Activated T-cell treated with anti-CD3 and anti-CD28 coated beads, Interleukin-2, amount 50 U/mL, for 4 hours (primary cell): ENCODE data around the gene FOXQ1. TPM values are rescaled to one million over a fixed set of nuclear protein-coding genes. Genes with fewer than 3 reads are reported as not detected.

Experiments
- ATAC-seq, 2 donors: fragments of 200-7000 bp; cut with Tn5 transposase; one replicate each; pipeline ENCODE4 v1.10.0; 2021
- DNase-seq: peaks from one replicate; pipeline ENCODE4 v3.0.0-alpha.2; 2020
- H3K27me3 Mint-ChIP-seq: one replicate; pipeline ENCODE4 v1.8.0; 2021; ENCODE audit warnings: low read depth, mixed read lengths
- H3K36me3 Mint-ChIP-seq: one replicate; pipeline ENCODE4 v1.8.0; 2022; ENCODE audit warnings: mixed read lengths; ENCODE audit not compliant: insufficient read depth
- H3K4me1 Mint-ChIP-seq: one replicate; pipeline ENCODE4 v1.8.0; 2021; ENCODE audit warnings: low read depth, mixed read lengths
- H3K4me3 Mint-ChIP-seq: one replicate; pipeline ENCODE4 v1.8.0; 2021; ENCODE audit warnings: mild to moderate bottlenecking, moderate library complexity, mixed read lengths
- H3K9me3 Mint-ChIP-seq: one replicate; pipeline ENCODE4 v1.8.0; 2021; ENCODE audit warnings: mixed read lengths
- total RNA-seq, 3 donors: library from RNA; stranded (reverse); gene quantifications; one replicate each; pipeline ENCODE4 v1.2.1, GENCODE V29; 2021

Gene FOXQ1
- total RNA-seq, 3 donors from 2014 or later, result not detected

DNA sequence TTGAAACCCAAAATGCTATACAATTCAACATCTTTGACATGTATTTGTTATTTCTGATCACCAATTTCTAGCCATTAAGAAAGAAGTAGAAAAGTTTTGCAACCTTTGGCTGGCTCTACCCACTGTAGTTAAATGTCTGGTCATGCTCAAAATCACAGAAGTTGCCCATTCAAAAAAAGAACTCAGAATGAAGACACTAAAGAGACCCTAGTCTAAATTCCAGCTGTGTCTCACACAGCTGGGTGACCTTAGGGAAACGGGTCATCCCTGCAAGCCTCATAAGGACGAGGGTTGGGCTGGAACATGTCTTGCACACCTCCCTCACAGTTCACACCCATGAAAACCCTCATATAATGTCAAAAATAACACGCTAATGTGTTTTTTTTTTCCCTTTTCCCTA is 10.3 kb downstream of the FOXQ1 start:
- Mint-ChIP-seq H3K9me3 (no peaks in the 10 kb centered on the region), H3K36me3 (no peaks in the 10 kb centered on the region), H3K27me3 (peaks cover 33% of the 10 kb centered on the region), H3K4me3 (no peak overlapping the region), H3K4me1 (no peaks in the 10 kb centered on the region)
- DNase-seq (no peak), ATAC-seq (no peak)

DNA sequence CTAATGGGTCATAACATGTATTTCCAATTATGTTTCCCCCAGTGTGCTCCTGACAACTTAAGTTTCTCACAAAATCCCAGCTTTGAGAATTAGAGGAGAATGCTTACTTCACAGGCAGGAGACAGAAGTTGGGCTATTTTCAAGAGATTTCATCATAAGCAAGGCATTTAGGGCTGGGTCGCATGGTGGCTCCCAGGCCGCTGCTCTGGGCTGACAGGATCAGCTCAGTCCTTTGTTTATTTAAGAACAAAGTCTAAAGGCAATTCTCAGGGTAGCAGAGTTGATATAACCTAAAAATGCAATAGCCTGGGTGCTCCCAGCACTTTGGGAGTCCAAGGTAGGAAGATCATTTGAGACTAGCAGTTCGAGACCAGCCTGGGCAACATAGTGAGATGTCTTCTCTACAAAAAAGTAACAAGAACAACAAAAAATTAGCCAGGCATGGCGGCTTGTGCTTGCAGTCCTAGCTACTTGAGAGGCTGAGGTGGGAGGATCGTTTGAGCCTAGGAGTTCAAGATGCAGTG is 10.9 kb downstream of the FOXQ1 start:
- ATAC-seq (no peak), DNase-seq (no peak)
- Mint-ChIP-seq H3K36me3 (no peaks in the 10 kb centered on the region), H3K27me3 (peaks cover 38% of the 10 kb centered on the region), H3K9me3 (no peaks in the 10 kb centered on the region), H3K4me1 (no peaks in the 10 kb centered on the region), H3K4me3 (no peak overlapping the region)

DNA sequence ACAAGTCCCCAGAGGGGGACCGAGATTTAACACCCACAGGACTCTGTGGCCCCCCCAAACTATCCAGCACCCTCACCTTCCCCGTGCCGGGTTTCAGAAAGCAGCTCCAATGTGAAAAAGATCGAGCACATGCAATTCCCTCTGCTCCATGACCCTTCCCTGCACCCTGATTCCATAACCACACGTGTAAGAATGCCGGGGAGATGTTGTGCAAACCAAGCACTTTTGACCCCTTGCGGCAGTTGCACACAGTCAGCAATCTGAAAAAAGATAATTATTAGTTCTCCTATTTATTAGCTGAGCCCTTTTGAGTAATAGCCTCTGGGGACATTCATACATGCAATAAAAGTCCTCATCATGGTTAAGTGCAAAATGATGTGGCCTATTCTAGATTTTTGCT is 13.0 kb downstream of the FOXQ1 start:
- H3K4me3 Mint-ChIP-seq, result no peak overlapping the region
- H3K36me3 Mint-ChIP-seq, result no peaks in the 10 kb centered on the region
- H3K4me1 Mint-ChIP-seq, result no peaks in the 10 kb centered on the region
- ATAC-seq, result no peak
- peaks cover 40% of the 10 kb centered on the region for H3K27me3 Mint-ChIP-seq
- DNase-seq, result no peak
- peaks cover 9% of the 10 kb centered on the region for H3K9me3 Mint-ChIP-seq

DNA sequence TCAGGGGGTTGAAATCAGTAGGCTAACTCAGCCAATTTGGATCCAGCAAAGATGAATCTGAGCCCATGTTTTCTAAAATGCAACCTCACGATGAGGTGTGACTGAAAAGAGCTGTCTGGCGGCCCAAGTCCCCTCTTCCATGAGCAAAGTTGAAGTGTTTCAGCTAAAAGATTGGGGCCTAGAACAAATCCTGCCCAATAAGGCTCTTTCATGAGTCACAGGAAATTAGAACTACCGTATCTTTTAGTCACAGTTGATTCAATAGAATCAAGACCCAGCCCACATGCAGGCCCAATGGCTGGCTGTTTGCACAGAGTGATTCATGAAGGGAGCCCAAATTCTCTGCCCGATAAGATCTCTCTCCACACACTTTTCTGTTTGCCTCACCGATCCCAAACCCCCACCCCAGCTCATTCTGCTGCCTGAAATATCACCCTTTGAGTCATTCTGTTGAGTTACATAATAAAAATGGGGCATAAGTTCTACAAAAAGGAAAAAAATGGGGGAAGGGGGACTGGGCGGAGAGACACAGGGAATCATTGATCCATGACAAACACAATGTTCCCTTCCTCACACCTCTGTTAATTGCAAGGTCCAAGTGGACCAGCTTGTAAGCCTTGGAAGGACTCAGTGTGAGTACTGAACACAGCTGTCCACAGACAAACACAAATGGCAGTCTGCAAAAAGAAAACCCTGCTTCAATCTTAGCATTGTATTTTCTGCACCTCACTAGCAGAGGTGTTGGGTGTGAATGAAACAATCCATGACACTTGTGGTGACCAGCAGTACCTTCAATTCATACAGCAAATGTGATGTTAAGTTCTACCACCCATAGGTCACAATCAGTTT is 13.8 kb downstream of the FOXQ1 start:
- peaks cover 16% of the 10 kb centered on the region for H3K9me3 Mint-ChIP-seq
- H3K36me3 Mint-ChIP-seq, result no peaks in the 10 kb centered on the region
- no peak overlapping the region for H3K4me3 Mint-ChIP-seq
- peaks cover 40% of the 10 kb centered on the region for H3K27me3 Mint-ChIP-seq
- DNase-seq (no peak), ATAC-seq (peak; percentile 46 to 58)
- H3K4me1 Mint-ChIP-seq, result no peaks in the 10 kb centered on the region

DNA sequence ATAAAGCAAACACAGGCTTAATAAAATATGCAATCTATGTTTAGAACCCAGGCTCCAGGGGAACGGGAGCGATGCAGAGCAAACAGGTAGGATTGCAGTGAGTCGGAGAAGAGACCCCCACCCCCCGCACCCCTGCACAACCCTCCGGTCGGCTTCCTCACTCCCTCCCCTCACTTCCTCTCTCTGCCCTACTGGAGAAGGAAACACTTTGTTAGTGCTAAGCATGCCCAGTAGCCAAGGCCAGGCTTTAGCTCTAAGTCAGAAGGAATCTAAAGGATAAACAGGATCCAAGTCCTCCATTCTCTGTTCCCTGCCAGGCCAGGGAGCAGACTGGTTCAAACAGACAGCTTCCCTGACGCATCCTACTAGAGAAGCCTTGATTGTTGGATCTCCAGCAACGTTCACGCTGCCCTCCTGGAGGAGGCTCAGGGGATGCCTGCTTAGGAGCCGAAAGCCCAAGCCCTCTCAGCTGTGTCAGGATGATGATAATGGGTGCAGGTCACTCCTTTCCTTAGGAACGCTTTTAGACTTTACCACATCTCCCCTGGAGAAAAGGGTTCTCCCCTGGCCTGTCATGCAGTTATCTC is 14.7 kb downstream of the FOXQ1 start:
- Mint-ChIP-seq H3K4me3 (no peak overlapping the region), H3K4me1 (no peaks in the 10 kb centered on the region), H3K27me3 (peaks cover 40% of the 10 kb centered on the region), H3K9me3 (peaks cover 16% of the 10 kb centered on the region), H3K36me3 (no peaks in the 10 kb centered on the region)
- DNase-seq (no peak), ATAC-seq (no peak)

DNA sequence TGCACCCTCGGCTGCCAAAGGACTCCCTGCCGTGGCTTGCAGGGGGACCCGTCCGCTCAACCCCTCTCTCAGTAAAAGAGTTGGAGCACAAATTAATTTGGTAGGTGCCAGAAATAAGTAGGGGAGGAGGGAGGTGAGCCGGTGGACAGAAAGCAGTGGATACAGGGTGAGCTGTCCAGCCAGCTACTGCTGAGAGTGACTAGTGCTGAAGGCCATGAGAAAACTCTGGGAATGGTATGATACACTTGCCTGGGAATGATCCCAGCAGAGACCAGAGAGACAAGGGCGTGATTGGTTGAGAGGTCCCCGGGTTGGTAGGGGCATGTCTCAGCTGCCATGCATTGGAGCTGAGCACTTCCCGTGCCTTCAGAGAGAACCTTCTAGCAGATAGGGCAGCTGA is 15.7 kb downstream of the FOXQ1 start:
- ATAC-seq, result no peak
- H3K27me3 Mint-ChIP-seq, result peaks cover 33% of the 10 kb centered on the region

DNA sequence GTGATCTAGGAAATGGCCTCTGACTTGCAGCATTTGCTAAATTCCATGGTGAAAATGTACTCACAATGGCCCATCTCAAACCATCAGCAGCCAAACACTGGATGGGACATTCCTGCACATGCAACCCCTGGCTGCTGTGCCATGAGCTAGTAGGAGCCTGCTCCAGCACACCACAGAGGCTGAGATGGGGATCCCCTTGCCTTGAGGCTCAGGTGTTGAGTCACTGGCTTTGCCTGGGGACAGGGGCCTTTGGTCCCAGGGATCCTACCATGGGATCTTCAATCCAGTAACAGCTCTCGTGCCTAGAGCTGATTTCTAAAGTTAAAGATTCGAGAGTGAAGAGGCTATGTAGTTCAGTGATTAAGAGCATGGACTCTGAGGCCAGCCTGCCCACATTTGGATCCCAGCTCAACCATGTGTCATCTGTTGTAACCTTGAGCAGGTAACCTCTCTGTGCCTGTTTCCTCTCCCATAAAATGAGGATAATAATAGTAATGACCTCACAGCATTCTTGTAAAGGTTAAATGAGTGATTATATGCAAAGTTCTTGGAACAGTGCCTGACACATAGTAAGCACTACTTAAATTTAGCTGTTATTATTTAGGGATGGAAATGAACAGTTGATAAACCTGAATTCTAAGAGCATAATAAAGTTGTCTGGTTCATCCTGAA is 16.4 kb downstream of the FOXQ1 start:
- ATAC-seq (no peak), DNase-seq (no peak)
- Mint-ChIP-seq H3K27me3 (peaks cover 36% of the 10 kb centered on the region), H3K4me1 (no peaks in the 10 kb centered on the region), H3K4me3 (no peak overlapping the region), H3K36me3 (no peaks in the 10 kb centered on the region), H3K9me3 (peaks cover 16% of the 10 kb centered on the region)

More for the DNA sequence above, 15.7 kb downstream of the FOXQ1 start:
- H3K4me3 Mint-ChIP-seq, result no peak overlapping the region
- no peaks in the 10 kb centered on the region for H3K4me1 Mint-ChIP-seq
- no peaks in the 10 kb centered on the region for H3K36me3 Mint-ChIP-seq
- H3K9me3 Mint-ChIP-seq, result peaks cover 16% of the 10 kb centered on the region
- DNase-seq, result no peak

DNA sequence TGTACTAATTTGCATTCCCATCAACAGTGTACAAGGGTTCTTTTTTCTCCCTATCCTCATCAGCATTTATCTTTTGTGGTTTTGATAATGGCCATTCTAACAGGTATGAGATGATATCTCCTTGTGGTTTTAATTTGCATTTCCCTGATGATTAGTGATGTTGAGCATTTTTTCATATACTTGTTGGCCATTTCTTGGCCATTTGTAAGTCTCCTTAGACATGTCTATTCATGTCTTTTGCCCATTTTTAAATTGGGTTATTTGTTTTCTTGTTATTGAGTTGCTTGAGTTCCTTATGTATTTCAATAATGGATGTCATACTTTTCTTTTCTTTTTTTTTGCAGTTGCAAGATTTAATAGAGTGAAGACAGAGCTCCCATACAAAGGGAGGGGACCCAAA is 17.8 kb downstream of the FOXQ1 start:
- ATAC-seq (no peak), DNase-seq (no peak)
- Mint-ChIP-seq H3K36me3 (no peaks in the 10 kb centered on the region), H3K4me1 (no peaks in the 10 kb centered on the region), H3K9me3 (peaks cover 16% of the 10 kb centered on the region), H3K27me3 (peaks cover 37% of the 10 kb centered on the region), H3K4me3 (no peak overlapping the region)

DNA sequence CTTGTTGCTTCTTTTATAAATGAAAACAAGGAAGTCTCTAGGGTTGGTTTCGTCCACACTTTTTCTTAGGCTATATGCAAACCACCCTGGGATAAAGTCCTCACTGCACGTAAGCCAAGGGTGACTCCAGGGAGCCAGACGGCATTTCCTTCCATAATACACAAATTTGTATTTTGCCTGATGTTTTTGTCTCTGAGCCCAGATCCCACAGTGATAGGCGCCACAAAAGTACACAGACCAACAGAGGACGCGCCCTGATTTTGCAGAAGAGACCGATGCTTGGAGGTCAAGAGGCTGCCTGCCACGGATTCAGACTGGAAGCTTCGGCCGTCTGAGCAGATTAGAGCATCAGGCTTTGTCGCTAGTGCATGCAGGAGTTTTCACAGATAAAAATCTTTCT is 22.8 kb downstream of the FOXQ1 start:
- peaks cover 34% of the 10 kb centered on the region for H3K27me3 Mint-ChIP-seq
- ATAC-seq, result no peak
- H3K9me3 Mint-ChIP-seq, result peaks cover 10% of the 10 kb centered on the region
- no peak overlapping the region for H3K4me3 Mint-ChIP-seq
- DNase-seq, result no peak
- H3K36me3 Mint-ChIP-seq, result no peaks in the 10 kb centered on the region
- H3K4me1 Mint-ChIP-seq, result no peaks in the 10 kb centered on the region

DNA sequence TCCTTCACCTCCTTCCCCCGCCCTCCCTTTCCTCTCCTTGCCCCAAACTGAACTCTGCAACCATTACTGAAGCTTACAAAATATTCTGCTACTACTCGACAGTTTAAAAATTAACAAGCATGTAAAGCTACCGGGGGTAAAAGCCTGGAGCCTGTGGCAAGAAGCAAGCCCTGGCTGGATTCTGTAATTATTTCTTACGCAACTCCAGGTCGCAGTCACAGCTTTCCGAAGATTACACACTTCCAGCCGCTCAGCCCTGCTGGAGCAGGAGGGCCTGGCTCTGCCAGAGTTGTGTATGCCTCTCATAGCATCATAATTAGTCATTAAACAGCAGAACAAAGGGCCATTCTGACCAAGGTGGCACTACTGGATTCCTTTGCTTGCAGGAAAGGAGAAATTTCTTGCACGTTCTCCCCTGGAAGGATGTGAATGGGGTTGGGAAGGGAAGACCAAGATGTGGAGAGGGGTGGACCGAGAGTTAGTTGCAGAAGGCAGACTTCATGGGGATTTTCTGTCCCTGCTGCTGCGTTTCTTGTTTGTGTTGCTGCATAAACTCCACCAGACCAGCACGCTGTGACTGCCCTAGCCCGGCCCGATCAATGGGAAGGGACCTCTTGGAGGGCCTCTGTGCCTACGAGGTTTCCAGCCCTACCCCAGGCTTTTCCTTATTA is 23.6 kb downstream of the FOXQ1 start:
- no peak for DNase-seq
- Mint-ChIP-seq H3K4me3 (no peak overlapping the region), H3K4me1 (no peaks in the 10 kb centered on the region), H3K27me3 (peaks cover 41% of the 10 kb centered on the region), H3K9me3 (peaks cover 1% of the 10 kb centered on the region), H3K36me3 (no peaks in the 10 kb centered on the region)
- no peak for ATAC-seq

DNA sequence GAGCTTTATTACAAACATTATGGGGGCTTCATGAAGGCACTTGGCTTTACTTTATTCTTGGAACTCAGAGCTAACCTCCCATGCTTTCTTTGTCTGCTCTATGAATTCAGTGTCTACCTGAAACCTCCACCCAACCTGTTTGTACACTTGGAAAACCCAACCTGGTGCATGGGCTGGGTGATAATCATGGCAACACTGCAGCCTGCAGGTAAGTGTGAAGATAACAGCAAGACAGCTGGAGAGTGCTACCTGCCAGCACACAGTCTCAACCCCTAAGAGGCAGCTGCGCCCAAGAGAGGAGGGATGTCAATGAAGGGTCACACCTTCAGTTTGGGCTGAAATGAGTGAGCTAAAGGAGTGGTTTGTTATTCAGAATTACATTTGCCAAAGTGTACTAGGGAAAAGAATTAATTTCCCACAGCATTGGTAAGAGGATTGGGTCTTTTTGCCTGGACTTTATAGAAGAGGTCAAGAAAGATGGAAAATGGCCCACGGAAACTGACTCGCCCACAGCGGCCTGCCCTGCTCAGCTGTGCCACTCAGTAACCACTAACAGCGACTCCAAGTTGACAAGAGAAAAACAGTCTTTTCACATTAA is 24.4 kb downstream of the FOXQ1 start:
- no peak overlapping the region for H3K4me3 Mint-ChIP-seq
- H3K4me1 Mint-ChIP-seq, result no peaks in the 10 kb centered on the region
- DNase-seq (no peak), ATAC-seq (no peak)
- H3K36me3 Mint-ChIP-seq, result no peaks in the 10 kb centered on the region
- peaks cover 44% of the 10 kb centered on the region for H3K27me3 Mint-ChIP-seq
- no peaks in the 10 kb centered on the region for H3K9me3 Mint-ChIP-seq

DNA sequence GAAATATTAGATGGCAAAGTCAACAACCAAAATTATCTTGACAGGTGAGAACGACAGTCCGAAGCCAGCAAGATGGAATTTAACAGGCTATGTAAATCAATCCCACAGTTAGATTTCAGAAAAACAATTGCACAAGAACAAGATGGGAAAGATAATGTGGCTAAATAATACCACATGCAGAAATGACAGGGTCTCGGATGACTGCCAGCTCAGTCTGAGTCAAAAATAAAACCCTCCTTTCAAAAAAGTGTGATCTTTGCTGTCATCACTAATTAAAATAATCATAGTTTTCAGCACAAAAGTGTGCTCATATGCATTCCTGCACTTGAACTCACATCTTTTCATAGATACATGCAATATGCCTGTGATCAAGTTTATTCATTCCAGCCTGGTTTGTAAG is 25.9 kb downstream of the FOXQ1 start:
- no peak overlapping the region for H3K4me3 Mint-ChIP-seq
- peaks cover 48% of the 10 kb centered on the region for H3K27me3 Mint-ChIP-seq
- H3K9me3 Mint-ChIP-seq, result no peaks in the 10 kb centered on the region
- DNase-seq (no peak), ATAC-seq (no peak)
- no peaks in the 10 kb centered on the region for H3K4me1 Mint-ChIP-seq
- H3K36me3 Mint-ChIP-seq, result no peaks in the 10 kb centered on the region

DNA sequence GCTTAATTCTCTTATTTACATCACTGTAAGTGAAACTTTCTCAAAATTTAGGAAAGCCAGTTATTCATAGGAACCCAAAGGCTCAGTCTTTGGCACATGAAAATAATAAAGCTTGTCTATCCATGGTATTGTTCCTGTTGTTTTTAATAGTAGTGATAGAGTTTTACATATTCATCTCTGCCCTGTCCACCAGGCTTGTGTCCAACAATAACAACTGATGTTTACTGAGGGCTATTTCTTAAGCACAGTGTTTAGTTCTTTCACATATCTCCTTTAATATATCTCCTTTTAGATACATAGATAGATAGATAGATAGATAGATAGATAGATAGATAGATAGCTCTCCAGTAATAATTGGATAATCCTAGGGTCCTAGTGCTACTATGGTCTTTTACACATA is 34.2 kb downstream of the FOXQ1 start:
- no peak for ATAC-seq
- H3K4me3 Mint-ChIP-seq, result no peak overlapping the region
- peaks cover 26% of the 10 kb centered on the region for H3K9me3 Mint-ChIP-seq
- H3K4me1 Mint-ChIP-seq, result no peaks in the 10 kb centered on the region
- no peaks in the 10 kb centered on the region for H3K36me3 Mint-ChIP-seq
- peaks cover 52% of the 10 kb centered on the region for H3K27me3 Mint-ChIP-seq
- no peak for DNase-seq

DNA sequence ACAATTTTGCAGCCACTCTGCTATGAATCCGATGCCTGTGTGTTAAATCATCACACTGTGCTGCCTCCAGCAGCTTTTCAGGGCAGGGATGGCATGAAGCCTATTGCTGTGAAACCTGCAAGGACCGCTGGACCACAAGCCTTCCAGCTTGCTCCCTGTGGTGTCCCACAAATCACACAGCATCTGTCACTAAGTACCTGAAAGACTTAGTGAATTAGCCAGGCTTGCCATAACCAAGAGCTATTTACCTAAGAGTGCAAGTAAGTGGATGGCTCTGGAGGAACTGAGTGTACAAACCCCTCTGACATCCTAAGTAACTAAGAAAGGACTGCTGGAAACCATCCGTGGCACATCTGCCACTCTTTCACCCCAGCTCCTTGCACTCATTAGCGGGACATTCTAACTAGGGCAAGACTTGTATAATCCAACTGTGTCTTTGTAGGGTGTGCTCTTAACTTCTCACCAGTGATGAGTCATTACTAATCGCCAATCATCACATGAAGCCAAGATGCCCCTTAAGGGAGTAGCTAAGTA is 34.7 kb downstream of the FOXQ1 start:
- Mint-ChIP-seq H3K9me3 (peaks cover 31% of the 10 kb centered on the region), H3K4me1 (no peaks in the 10 kb centered on the region), H3K4me3 (no peak overlapping the region), H3K27me3 (peaks cover 50% of the 10 kb centered on the region), H3K36me3 (no peaks in the 10 kb centered on the region)
- DNase-seq (no peak), ATAC-seq (no peak)
